Keratinocyte (primary cell): ENCODE data around the gene GPX1.

ENCODE experiments used
- EZH2 ChIP-seq: IDR thresholded peaks from one replicate; pipeline ENCODE4 v1.6.1; 2012; ENCODE audit warnings: inconsistent platforms, mild to moderate bottlenecking, low read length, moderate library complexity
- TF ChIP-seq, protein P1 (sequence below), 3 experiments: IDR thresholded peaks in 1 of 3; conservative IDR thresholded peaks in 1 of 3; optimal IDR thresholded peaks in 1 of 3; 2 replicates in 2 of 3; 3 replicates in 1 of 3; pipeline versions ENCODE3 to v1.5.1; 2011; ENCODE audit warnings: low read length in 3 of 3, mild to moderate bottlenecking in 3 of 3, moderate library complexity in 2 of 3, control low read depth in 1 of 3, inconsistent platforms in 1 of 3; ENCODE audit not compliant: insufficient read depth in 2 of 3; ENCODE audit errors: extremely low read depth in 1 of 3

DNA sequence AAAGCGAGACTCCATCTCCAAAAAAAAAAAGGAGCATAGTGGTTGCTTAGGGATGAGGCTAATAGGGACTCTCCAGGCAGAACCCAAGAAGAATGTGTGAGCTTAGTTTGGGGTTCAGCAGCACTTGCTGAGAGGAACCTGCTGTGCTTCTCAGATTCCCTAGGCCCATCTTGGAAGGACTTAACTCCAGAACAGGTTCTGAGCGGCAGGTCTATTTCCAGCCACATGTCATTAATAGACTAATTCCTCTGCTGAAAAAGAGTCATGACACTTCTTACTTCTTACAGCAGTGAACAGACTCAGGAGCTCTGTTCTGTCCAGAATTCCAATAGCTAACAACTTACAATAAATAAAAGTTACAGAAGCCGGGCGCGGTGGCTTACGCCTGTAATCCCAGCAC lies 31.1 kb upstream of the GPX1 start:
- TF ChIP-seq, protein P1, sequence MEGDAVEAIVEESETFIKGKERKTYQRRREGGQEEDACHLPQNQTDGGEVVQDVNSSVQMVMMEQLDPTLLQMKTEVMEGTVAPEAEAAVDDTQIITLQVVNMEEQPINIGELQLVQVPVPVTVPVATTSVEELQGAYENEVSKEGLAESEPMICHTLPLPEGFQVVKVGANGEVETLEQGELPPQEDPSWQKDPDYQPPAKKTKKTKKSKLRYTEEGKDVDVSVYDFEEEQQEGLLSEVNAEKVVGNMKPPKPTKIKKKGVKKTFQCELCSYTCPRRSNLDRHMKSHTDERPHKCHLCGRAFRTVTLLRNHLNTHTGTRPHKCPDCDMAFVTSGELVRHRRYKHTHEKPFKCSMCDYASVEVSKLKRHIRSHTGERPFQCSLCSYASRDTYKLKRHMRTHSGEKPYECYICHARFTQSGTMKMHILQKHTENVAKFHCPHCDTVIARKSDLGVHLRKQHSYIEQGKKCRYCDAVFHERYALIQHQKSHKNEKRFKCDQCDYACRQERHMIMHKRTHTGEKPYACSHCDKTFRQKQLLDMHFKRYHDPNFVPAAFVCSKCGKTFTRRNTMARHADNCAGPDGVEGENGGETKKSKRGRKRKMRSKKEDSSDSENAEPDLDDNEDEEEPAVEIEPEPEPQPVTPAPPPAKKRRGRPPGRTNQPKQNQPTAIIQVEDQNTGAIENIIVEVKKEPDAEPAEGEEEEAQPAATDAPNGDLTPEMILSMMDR (optimal IDR thresholded peaks at IDR 0.05 in 1 of 3, IDR thresholded peaks at IDR 0.05 in 1 of 3, conservative IDR thresholded peaks at IDR 0.05 in 1 of 3; ENCODE audit: extremely low read depth in 1 of 3, insufficient read depth in 2 of 3, low read length in 3 of 3): no peak
- no peak for TF ChIP-seq EZH2
